SK-N-SH treated with all-trans-retinoic acid at 6 μM for 48 hours (cell line): Measurements from ENCODE around the gene BBS10.

Experiments
- BACH2 ChIP-seq: fragments of 250-450 bp; sonication (Bioruptor Pico); IDR thresholded peaks from 2 replicates; pipeline ENCODE4 v1.9.0; 2021; ENCODE audit warnings: mild to moderate bottlenecking, borderline replicate concordance
- CSDC2 ChIP-seq: fragments of 250-450 bp; sonication (Bioruptor Pico); IDR thresholded peaks from 2 replicates; pipeline ENCODE4 v1.5.0; 2020; ENCODE audit warnings: mild to moderate bottlenecking, moderate library complexity
- CSRNP3 ChIP-seq: fragments of 250-450 bp; sonication (Bioruptor Pico); IDR thresholded peaks from 2 replicates; pipeline ENCODE4 v1.5.1; 2021; ENCODE audit warnings: mild to moderate bottlenecking, moderate library complexity
- ISL1 ChIP-seq: fragments of 250-450 bp; sonication (Bioruptor Pico); IDR thresholded peaks from 2 replicates; pipeline ENCODE4 v2.1.2; 2022; ENCODE audit warnings: mild to moderate bottlenecking, moderate library complexity
- OSR1 ChIP-seq: fragments of 250-450 bp; sonication (Bioruptor Pico); IDR thresholded peaks from 2 replicates; pipeline ENCODE4 v1.8.0; 2022; ENCODE audit warnings: moderate library complexity, mild to moderate bottlenecking, inconsistent platforms
- PATZ1 ChIP-seq: fragments of 250-450 bp; sonication (Bioruptor Pico); IDR thresholded peaks from 2 replicates; pipeline ENCODE4 v1.8.0; 2020; ENCODE audit warnings: mild to moderate bottlenecking, moderate library complexity, borderline replicate concordance
- SNAI2 ChIP-seq: fragments of 250-450 bp; sonication (Bioruptor Pico); IDR thresholded peaks from 2 replicates; pipeline ENCODE4 v1.5.0; 2020; ENCODE audit warnings: mild to moderate bottlenecking, moderate library complexity
- TOX ChIP-seq: fragments of 250-450 bp; sonication (Bioruptor Pico); IDR thresholded peaks from 2 replicates; pipeline ENCODE4 v1.8.0; 2021; ENCODE audit warnings: mild to moderate bottlenecking, moderate library complexity, borderline replicate concordance
- TSHZ2 ChIP-seq: fragments of 250-450 bp; sonication (Bioruptor Pico); IDR thresholded peaks from 2 replicates; pipeline ENCODE4 v1.5.0; 2020; ENCODE audit warnings: mild to moderate bottlenecking, moderate library complexity
- ZFP3 ChIP-seq: fragments of 250-450 bp; sonication (Bioruptor Pico); IDR thresholded peaks from 2 replicates; pipeline ENCODE4 v1.5.0; 2020; ENCODE audit warnings: mild to moderate bottlenecking, moderate library complexity
- ZNF565 ChIP-seq: fragments of 450-650 bp; formaldehyde crosslinking; conservative IDR thresholded peaks from 2 replicates; pipeline ENCODE4 v1.5.0; 2020; ENCODE audit warnings: low read depth, mild to moderate bottlenecking, moderate library complexity
- ZNF70 ChIP-seq: fragments of 450-650 bp; formaldehyde crosslinking; IDR thresholded peaks from 2 replicates; pipeline ENCODE4 v1.5.0; 2020; ENCODE audit warnings: mild to moderate bottlenecking, moderate library complexity

- TF ChIP-seq SNAI2 (CRISPR knock-in tag) (no peak), TSHZ2 (CRISPR knock-in tag) (no peak), ZNF565 (CRISPR knock-in tag) (no peak), CSDC2 (no peak), OSR1 (CRISPR knock-in tag) (no peak), ZNF70 (CRISPR knock-in tag) (no peak), PATZ1 (CRISPR knock-in tag) (no peak), CSRNP3 (CRISPR knock-in tag) (no peak), ISL1 (CRISPR knock-in tag) (no peak), TOX (CRISPR knock-in tag) (no peak), BACH2 (CRISPR knock-in tag) (no peak), ZFP3 (CRISPR knock-in tag) (no peak)
These were observed 6.7 kb downstream of the BBS10 start for GRCh38 chr12:76341436-76342030.
